ENCODE measurements around the gene TIMP3. TPM values are rescaled to one million over a fixed set of nuclear protein-coding genes. Genes with fewer than 3 reads are reported as not detected.

Gene TIMP3
- total and polyA plus RNA-seq, 8 donors: 30.4 to 248 (median 107) TPM

DNA sequence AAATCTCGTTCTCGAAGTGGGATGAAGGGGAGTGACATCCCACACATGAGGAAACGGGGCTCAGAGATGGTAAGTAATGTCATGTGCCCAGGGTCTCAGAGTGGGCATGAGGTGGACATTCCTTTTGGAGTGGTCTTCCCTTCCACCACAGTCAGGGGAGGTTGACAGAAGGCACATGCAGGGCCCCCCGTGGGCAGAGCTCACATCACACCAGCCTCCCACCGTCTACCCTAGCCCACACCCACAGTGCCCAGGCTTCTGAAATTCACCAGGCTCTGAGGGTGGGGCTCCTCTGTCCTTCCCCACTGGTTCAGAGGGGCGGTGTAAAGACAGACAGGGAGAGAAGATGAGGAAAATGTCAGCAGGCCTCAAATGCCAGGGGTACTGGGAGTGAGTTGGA is 41.1 kb upstream of the TIMP3 start:
- H3K9me3 ChIP-seq: no peaks in the 10 kb centered on the region
- no peaks in the 10 kb centered on the region for H3K36me3 ChIP-seq
- H3K27ac ChIP-seq: peak overlapping the region; percentile 28 to 76 (median 66)
- intact Hi-C loops (cut with DNase I; ENCODE audit: low total_unique reads): no loop called here
- H3K4me3 ChIP-seq: no peak overlapping the region
- no peak for TF ChIP-seq POLR2AphosphoS5 (IDR thresholded peaks at IDR 0.05)
- TF ChIP-seq, protein P1, sequence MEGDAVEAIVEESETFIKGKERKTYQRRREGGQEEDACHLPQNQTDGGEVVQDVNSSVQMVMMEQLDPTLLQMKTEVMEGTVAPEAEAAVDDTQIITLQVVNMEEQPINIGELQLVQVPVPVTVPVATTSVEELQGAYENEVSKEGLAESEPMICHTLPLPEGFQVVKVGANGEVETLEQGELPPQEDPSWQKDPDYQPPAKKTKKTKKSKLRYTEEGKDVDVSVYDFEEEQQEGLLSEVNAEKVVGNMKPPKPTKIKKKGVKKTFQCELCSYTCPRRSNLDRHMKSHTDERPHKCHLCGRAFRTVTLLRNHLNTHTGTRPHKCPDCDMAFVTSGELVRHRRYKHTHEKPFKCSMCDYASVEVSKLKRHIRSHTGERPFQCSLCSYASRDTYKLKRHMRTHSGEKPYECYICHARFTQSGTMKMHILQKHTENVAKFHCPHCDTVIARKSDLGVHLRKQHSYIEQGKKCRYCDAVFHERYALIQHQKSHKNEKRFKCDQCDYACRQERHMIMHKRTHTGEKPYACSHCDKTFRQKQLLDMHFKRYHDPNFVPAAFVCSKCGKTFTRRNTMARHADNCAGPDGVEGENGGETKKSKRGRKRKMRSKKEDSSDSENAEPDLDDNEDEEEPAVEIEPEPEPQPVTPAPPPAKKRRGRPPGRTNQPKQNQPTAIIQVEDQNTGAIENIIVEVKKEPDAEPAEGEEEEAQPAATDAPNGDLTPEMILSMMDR (IDR thresholded peaks at IDR 0.05): no peak
- TF ChIP-seq POLR2A (IDR thresholded peaks at IDR 0.05): no peak
- TF ChIP-seq EP300 (IDR thresholded peaks at IDR 0.05): no peak
- H3K4me1 ChIP-seq: peaks cover 0 to 23% (median 12%) of the 10 kb centered on the region in 4 donors
- 80 to 89% (median 82%) methylated on average over 6 of the region's 6 CpGs for WGBS, 5 donors
- DNase-seq: no peak
- peaks cover 0 to 9% (median 0%) of the 10 kb centered on the region in 3 donors for H3K27me3 ChIP-seq

DNA sequence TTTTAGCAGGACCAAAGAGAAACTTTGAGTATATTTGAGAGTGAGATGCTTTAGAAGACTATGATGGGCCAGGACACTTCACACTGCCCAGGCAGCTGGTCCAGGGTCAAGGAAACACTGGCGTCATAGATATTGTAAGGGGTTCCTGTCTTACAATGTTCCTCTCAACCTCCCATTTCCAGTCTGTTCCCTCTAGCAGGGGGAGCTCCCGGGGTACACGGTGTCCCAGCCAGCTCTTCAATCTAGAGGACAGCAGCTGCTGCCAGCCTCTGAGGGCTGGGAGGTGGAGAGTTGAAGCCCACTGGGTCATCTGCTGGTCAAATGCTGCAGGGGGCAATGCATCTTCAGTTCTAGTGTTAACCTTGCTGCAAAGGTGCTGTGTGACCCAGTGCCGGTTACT is 40.7 kb upstream of the TIMP3 start:
- TF ChIP-seq EP300 (IDR thresholded peaks at IDR 0.05) (peak; percentile 80), POLR2AphosphoS5 (IDR thresholded peaks at IDR 0.05) (peak in 2 of 3 donors; percentile 35 to 72), POLR2A (IDR thresholded peaks at IDR 0.05) (no peak)
- Histone ChIP-seq H3K4me3 (no peak overlapping the region), H3K27me3 (peaks cover 0 to 9% (median 0%) of the 10 kb centered on the region in 3 donors), H3K9me3 (no peaks in the 10 kb centered on the region), H3K27ac (peak overlapping the region in 4 of 5 donors; percentile 64 to 76 (median 67)), H3K36me3 (no peaks in the 10 kb centered on the region), H3K4me1 (peaks cover 0 to 23% (median 12%) of the 10 kb centered on the region in 4 donors)
- intact Hi-C loops (cut with DNase I; ENCODE audit: low total_unique reads): no loop called here
- 65 to 83% (median 73%) methylated on average over 4 of the region's 4 CpGs for WGBS, 5 donors
- no peak for DNase-seq

DNA sequence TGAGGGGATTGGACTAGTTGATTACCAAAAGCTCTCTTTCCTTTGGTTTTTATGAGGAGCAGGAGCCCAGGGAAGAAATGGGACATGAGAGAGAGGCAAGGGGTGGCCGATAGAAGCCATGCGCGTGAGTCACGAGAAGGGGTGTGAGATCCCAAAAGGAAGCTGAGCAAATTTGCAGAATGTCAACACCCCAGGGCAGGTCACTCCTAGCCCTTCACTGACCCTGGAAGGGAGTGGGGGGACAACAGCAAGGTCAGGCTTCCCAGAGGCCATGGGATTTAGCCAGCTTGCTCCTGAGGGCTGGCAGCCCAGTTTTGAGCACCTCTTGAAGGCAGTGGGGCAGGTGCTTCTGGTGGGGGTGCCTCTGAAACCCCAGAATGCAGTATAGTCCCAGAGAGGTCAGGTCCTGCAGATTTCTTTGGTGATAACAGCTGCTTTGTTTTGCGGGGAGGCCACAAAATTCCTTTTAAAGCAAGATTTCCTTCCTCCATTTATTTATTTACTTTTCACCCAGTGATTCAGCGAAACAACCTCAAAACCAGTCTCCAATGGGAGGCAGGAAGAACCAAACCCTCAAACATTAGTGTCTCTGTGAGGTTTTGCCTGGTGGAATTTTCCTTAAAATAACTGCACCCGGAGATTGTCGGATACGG is 40.1 kb upstream of the TIMP3 start:
- H3K4me1 ChIP-seq: peaks cover 0 to 23% (median 12%) of the 10 kb centered on the region in 4 donors
- no peak overlapping the region for H3K4me3 ChIP-seq
- no peaks in the 10 kb centered on the region for H3K9me3 ChIP-seq
- TF ChIP-seq, protein P1 (IDR thresholded peaks at IDR 0.05): no peak
- no peak for TF ChIP-seq POLR2AphosphoS5 (IDR thresholded peaks at IDR 0.05)
- TF ChIP-seq POLR2A (IDR thresholded peaks at IDR 0.05): no peak
- TF ChIP-seq EP300 (IDR thresholded peaks at IDR 0.05): no peak
- no peak for DNase-seq
- H3K36me3 ChIP-seq: no peaks in the 10 kb centered on the region
- intact Hi-C loops (cut with DNase I; ENCODE audit: low total_unique reads): no loop called here
- WGBS, 5 donors: 49 to 72% (median 61%) methylated on average over 9 of the region's 9 CpGs
- H3K27ac ChIP-seq: peak overlapping the region; percentile 24 to 76 (median 64)
- peaks cover 0 to 9% (median 0%) of the 10 kb centered on the region in 3 donors for H3K27me3 ChIP-seq

DNA sequence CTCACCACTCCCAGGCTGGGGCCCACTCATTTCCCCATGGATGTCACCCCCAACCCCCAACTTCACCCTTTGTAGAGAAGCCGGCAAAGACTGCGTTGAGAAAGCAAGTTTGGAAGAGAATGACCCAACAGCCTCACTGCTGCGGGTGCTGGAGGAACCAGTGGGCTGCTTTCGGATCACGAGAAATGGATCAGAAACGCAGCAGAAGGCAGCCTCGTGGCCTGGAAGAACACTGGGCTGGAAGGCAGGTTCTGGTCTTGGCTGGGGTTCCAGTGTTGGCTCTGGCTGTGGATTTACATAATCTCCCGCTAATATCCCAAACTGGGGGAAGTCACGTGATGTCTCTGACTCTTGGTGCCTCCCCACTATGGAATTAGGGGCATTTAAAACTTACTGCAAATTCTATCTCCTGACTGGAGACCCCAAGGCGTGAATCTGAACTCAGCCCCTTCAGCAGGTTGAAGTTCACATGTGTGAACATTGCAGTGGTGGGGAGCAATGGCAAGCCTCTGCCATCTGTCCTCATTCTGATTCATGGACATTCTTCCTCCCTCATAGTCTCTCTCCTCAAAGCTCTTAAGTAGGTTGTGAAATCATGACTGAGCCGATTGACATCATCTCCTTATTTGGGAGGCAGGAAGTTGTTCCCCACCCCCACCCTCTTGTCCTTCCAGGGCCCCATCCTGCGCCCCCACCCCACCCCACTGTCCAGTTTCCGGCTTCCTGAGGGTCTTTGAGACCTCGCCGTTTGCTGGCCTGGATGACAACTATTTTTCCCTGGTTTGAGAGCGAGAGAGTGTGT is 37.0 kb upstream of the TIMP3 start:
- Histone ChIP-seq H3K9me3 (peaks cover 0 to 8% (median 2%) of the 10 kb centered on the region in 4 donors), H3K4me1 (peaks cover 0 to 23% (median 12%) of the 10 kb centered on the region in 4 donors), H3K4me3 (no peak overlapping the region), H3K36me3 (no peaks in the 10 kb centered on the region), H3K27me3 (peaks cover 0 to 9% (median 0%) of the 10 kb centered on the region in 3 donors), H3K27ac (peak overlapping the region; percentile 34 to 77 (median 62))
- peak in 1 of 2 donors; percentile 79 for DNase-seq
- intact Hi-C loops (cut with DNase I; ENCODE audit: low total_unique reads): no loop called here
- WGBS, 5 donors: 45 to 73% (median 67%) methylated on average over 15 to 16 of the region's 16 CpGs
- TF ChIP-seq, protein P1 (IDR thresholded peaks at IDR 0.05): no peak
- TF ChIP-seq POLR2AphosphoS5 (IDR thresholded peaks at IDR 0.05) (peak in 1 of 3 donors; percentile 20), EP300 (IDR thresholded peaks at IDR 0.05) (no peak)

All from stomach (tissue), 9 donors.